NCI-H2029 (cell line): ENCODE results near the gene GALNT4.

Experiments
- DNase-seq: peaks from one replicate; lab custom pipeline; 2025; lab: John Stamatoyannopoulos, UW

The GALNT4 gene

GRCh38 chr12:89493670-89494302, 30.8 kb downstream of the GALNT4 start:
- DNase-seq, result no peak

GRCh38 chr12:89492883-89493282, 31.7 kb downstream of the GALNT4 start:
- DNase-seq, result no peak

GRCh38 chr12:89490922-89491321, 33.7 kb downstream of the GALNT4 start:
- DNase-seq, result no peak

- DNase-seq, result no peak
Measured at GRCh38 chr12:89486264-89486663, 38.3 kb downstream of the GALNT4 start.

GRCh38 chr12:89484470-89484869, 40.1 kb downstream of the GALNT4 start:
- DNase-seq, result no peak

- DNase-seq, result no peak
Measured at GRCh38 chr12:89481213-89481914, 43.2 kb downstream of the GALNT4 start.

GRCh38 chr12:89479982-89480381, 44.6 kb downstream of the GALNT4 start:
- no peak for DNase-seq

- DNase-seq, result no peak
Measured at GRCh38 chr12:89477633-89478279, 46.8 kb downstream of the GALNT4 start.

GRCh38 chr12:89476904-89477595, 47.5 kb downstream of the GALNT4 start:
- no peak for DNase-seq

GRCh38 chr12:89476232-89476631, 48.4 kb downstream of the GALNT4 start:
- no peak for DNase-seq

- no peak for DNase-seq
Measured at GRCh38 chr12:89475203-89475990, 49.2 kb downstream of the GALNT4 start.

GRCh38 chr12:89474615-89475014, 50.0 kb downstream of the GALNT4 start:
- no peak for DNase-seq
